ENCODE results near the gene HLX.

Gene HLX

GRCh38 chr1:220925707-220926106 is 46.5 kb downstream of the HLX start:
- Histone ChIP-seq H3F3A (ENCODE audit: insufficient read depth) (no peaks in the 10 kb centered on the region), H3K79me2 (ENCODE audit: insufficient read depth, low read length) (no peaks in the 10 kb centered on the region), H3K27ac (ENCODE audit: low read depth, low read length) (no peak overlapping the region), H4K20me1 (ENCODE audit: low read depth, low read length) (no peaks in the 10 kb centered on the region), H2AFZ (ENCODE audit: low read depth, low read length, severe bottlenecking) (no peak overlapping the region), H3K9me2 (replicated peaks; ENCODE audit: insufficient read depth, low read length) (no peaks in the 10 kb centered on the region), H3K9me3 (ENCODE audit: insufficient read depth, low read length) (no peaks in the 10 kb centered on the region), H3K36me3 (ENCODE audit: low read length) (no peaks in the 10 kb centered on the region), H3K4me3 (ENCODE audit: insufficient read depth, low read length, poor library complexity, severe bottlenecking) (no peak overlapping the region), H3K4me2 (ENCODE audit: low read depth, low read length, poor library complexity, severe bottlenecking) (no peak overlapping the region), H3K9ac (ENCODE audit: low read length) (no peak overlapping the region), H3K27me3 (ENCODE audit: low read length) (no peaks in the 10 kb centered on the region)
- no peak for TF ChIP-seq CTCF (IDR thresholded peaks at IDR 0.05; ENCODE audit: insufficient read depth, low read length, poor library complexity, severe bottlenecking)
- TF ChIP-seq EZH2phosphoT487 (conservative IDR thresholded peaks at IDR 0.05; ENCODE audit: low read length) = no peak

GRCh38 chr1:220926146-220926545 is 46.9 kb downstream of the HLX start:
- no peaks in the 10 kb centered on the region for H3K9me3 ChIP-seq (ENCODE audit: insufficient read depth, low read length)
- no peak overlapping the region for H3K4me3 ChIP-seq (ENCODE audit: insufficient read depth, low read length, poor library complexity, severe bottlenecking)
- no peaks in the 10 kb centered on the region for H4K20me1 ChIP-seq (ENCODE audit: low read depth, low read length)
- no peak overlapping the region for H3K9ac ChIP-seq (ENCODE audit: low read length)
- H3F3A ChIP-seq (ENCODE audit: insufficient read depth) = no peaks in the 10 kb centered on the region
- H3K9me2 ChIP-seq (replicated peaks; ENCODE audit: insufficient read depth, low read length) = no peaks in the 10 kb centered on the region
- H3K4me2 ChIP-seq (ENCODE audit: low read depth, low read length, poor library complexity, severe bottlenecking) = no peak overlapping the region
- H3K79me2 ChIP-seq (ENCODE audit: insufficient read depth, low read length) = no peaks in the 10 kb centered on the region
- H3K27me3 ChIP-seq (ENCODE audit: low read length) = no peaks in the 10 kb centered on the region
- no peak overlapping the region for H3K27ac ChIP-seq (ENCODE audit: low read depth, low read length)
- H2AFZ ChIP-seq (ENCODE audit: low read depth, low read length, severe bottlenecking) = no peak overlapping the region
- H3K36me3 ChIP-seq (ENCODE audit: low read length) = no peaks in the 10 kb centered on the region
- TF ChIP-seq CTCF (IDR thresholded peaks at IDR 0.05; ENCODE audit: insufficient read depth, low read length, poor library complexity, severe bottlenecking) (no peak), EZH2phosphoT487 (conservative IDR thresholded peaks at IDR 0.05; ENCODE audit: low read length) (no peak)

DNA sequence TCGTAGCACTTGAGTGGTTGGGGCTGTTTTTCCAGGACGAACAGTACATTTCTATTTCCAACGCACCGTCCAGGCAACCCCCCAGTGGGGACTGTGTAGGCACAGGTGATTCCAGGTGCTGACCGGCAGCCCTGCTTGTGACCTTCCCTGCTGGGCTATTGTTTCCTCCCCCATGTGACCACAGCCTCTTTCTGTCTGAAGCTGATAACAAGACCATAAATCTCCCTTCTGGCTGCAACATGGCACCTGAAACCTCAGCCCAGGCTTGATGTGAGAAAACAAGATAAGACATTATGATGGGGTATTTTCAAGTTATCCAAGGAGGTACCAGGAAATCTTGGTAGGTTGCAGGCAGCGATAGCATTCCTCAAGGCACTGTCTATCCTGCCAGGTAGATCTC is 48.2 kb downstream of the HLX start:
- no peaks in the 10 kb centered on the region for H3F3A ChIP-seq (ENCODE audit: insufficient read depth)
- no peak overlapping the region for H2AFZ ChIP-seq (ENCODE audit: low read depth, low read length, severe bottlenecking)
- H3K4me2 ChIP-seq (ENCODE audit: low read depth, low read length, poor library complexity, severe bottlenecking) = no peak overlapping the region

More for the DNA sequence above, 48.2 kb downstream of the HLX start:
- no peak overlapping the region for H3K9ac ChIP-seq (ENCODE audit: low read length)
- no peaks in the 10 kb centered on the region for H4K20me1 ChIP-seq (ENCODE audit: low read depth, low read length)
- no peaks in the 10 kb centered on the region for H3K27me3 ChIP-seq (ENCODE audit: low read length)
- H3K36me3 ChIP-seq (ENCODE audit: low read length) = no peaks in the 10 kb centered on the region
- H3K9me2 ChIP-seq (replicated peaks; ENCODE audit: insufficient read depth, low read length) = no peaks in the 10 kb centered on the region
- no peaks in the 10 kb centered on the region for H3K9me3 ChIP-seq (ENCODE audit: insufficient read depth, low read length)
- no peak overlapping the region for H3K27ac ChIP-seq (ENCODE audit: low read depth, low read length)
- H3K4me3 ChIP-seq (ENCODE audit: insufficient read depth, low read length, poor library complexity, severe bottlenecking) = no peak overlapping the region
- TF ChIP-seq EZH2phosphoT487 (conservative IDR thresholded peaks at IDR 0.05; ENCODE audit: low read length) = no peak
- TF ChIP-seq CTCF (IDR thresholded peaks at IDR 0.05; ENCODE audit: insufficient read depth, low read length, poor library complexity, severe bottlenecking) = no peak
- H3K79me2 ChIP-seq (ENCODE audit: insufficient read depth, low read length) = no peaks in the 10 kb centered on the region

All from SU-DHL-6 (cell line).